ENCODE data around the gene TMEM212. TPM values are rescaled to one million over a fixed set of nuclear protein-coding genes. Genes with fewer than 3 reads are reported as not detected.

The TMEM212 gene
- polyA plus RNA-seq, 1 experiment, result not detected

- Histone ChIP-seq H3K27ac (ENCODE audit: low read depth, low read length) (peak overlapping the region; percentile 72), H3K9me3 (ENCODE audit: control insufficient read depth, insufficient read depth, low read length) (no peaks in the 10 kb centered on the region), H3K4me3 (ENCODE audit: low read depth, low read length) (no peak overlapping the region), H3K27me3 (ENCODE audit: control insufficient read depth, insufficient read depth, low read length) (no peaks in the 10 kb centered on the region)
- TF ChIP-seq, protein P1, sequence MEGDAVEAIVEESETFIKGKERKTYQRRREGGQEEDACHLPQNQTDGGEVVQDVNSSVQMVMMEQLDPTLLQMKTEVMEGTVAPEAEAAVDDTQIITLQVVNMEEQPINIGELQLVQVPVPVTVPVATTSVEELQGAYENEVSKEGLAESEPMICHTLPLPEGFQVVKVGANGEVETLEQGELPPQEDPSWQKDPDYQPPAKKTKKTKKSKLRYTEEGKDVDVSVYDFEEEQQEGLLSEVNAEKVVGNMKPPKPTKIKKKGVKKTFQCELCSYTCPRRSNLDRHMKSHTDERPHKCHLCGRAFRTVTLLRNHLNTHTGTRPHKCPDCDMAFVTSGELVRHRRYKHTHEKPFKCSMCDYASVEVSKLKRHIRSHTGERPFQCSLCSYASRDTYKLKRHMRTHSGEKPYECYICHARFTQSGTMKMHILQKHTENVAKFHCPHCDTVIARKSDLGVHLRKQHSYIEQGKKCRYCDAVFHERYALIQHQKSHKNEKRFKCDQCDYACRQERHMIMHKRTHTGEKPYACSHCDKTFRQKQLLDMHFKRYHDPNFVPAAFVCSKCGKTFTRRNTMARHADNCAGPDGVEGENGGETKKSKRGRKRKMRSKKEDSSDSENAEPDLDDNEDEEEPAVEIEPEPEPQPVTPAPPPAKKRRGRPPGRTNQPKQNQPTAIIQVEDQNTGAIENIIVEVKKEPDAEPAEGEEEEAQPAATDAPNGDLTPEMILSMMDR (IDR thresholded peaks at IDR 0.05; ENCODE audit: low read depth, low read length), result no peak
- no peak for DNase-seq (ENCODE audit: low read depth, low spot score)
- POLR2A ChIA-PET, result interaction anchor here (0.6 to 1.4 kb wide), 2 partner anchors 15 to 26 kb away, joined by 4 to 7 read pairs; partner anchors contain the start of gene PLD1
- CTCF ChIA-PET, result interaction anchor here (1.0 kb wide), 1 partner anchor 52 kb away, joined by 3 read pairs; no protein-coding TSS in a partner anchor
Observed at GRCh38 chr3:171824824-171825221, 18.3 kb upstream of the TMEM212 start.

GRCh38 chr3:171825222-171825828 is 17.8 kb upstream of the TMEM212 start:
- CTCF ChIA-PET, result no interaction called here
- TF ChIP-seq, protein P1 (IDR thresholded peaks at IDR 0.05; ENCODE audit: low read depth, low read length), result no peak
- H3K27me3 ChIP-seq (ENCODE audit: control insufficient read depth, insufficient read depth, low read length), result no peaks in the 10 kb centered on the region
- H3K4me3 ChIP-seq (ENCODE audit: low read depth, low read length), result no peak overlapping the region
- POLR2A ChIA-PET, result interaction anchor here (1.4 kb wide), 1 partner anchor 15 kb away, joined by 7 read pairs; the partner anchor contains the start of gene PLD1
- no peaks in the 10 kb centered on the region for H3K9me3 ChIP-seq (ENCODE audit: control insufficient read depth, insufficient read depth, low read length)
- H3K27ac ChIP-seq (ENCODE audit: low read depth, low read length), result peak overlapping the region; percentile 72
- DNase-seq (ENCODE audit: low read depth, low spot score), result no peak

- POLR2A ChIA-PET, result interaction anchor here (0.7 kb wide), 1 partner anchor 178 kb away, joined by 7 read pairs; no protein-coding TSS in a partner anchor
- CTCF ChIA-PET, result interaction anchor here (0.7 to 1.0 kb wide), 3 partner anchors 181 to 506 kb away, joined by 3 to 5 read pairs (median 3); no protein-coding TSS in a partner anchor
- TF ChIP-seq, protein P1 (IDR thresholded peaks at IDR 0.05; ENCODE audit: low read depth, low read length), result no peak
- Histone ChIP-seq H3K4me3 (ENCODE audit: low read depth, low read length) (no peak overlapping the region), H3K27me3 (ENCODE audit: control insufficient read depth, insufficient read depth, low read length) (no peaks in the 10 kb centered on the region), H3K9me3 (ENCODE audit: control insufficient read depth, insufficient read depth, low read length) (no peaks in the 10 kb centered on the region), H3K27ac (ENCODE audit: low read depth, low read length) (no peak overlapping the region)
- DNase-seq (ENCODE audit: low read depth, low spot score), result no peak
Observed at GRCh38 chr3:171827385-171827784, 15.8 kb upstream of the TMEM212 start.

DNA sequence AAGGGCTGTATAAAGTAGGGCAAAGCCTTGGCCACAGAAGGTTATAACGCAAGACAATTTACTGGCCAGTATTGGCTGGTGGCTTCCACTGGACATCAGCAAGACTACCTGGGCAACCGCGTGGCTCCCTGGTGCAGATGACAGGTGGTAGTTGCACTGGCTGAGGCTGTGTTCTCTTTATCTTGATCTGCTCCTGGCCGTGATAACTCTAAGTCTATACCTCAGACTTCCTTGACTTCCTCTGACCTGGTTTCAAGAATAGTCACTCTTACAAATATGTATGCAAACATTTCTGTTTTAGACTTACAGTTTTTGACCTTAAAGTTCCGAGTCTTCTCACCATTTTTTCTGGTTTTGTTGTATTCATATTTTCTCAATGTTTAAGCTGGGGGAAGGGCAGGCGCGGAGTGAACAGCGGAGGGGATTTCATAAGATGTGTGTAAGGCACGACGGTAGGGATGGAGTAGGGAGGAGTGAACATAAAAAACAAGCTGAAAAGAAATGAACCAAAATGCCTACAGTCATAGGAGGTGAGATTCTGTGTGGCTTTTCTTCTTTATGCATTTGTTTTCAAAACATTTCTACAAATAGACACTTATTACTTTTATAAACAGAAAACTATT is 15.2 kb upstream of the TMEM212 start:
- H3K4me3 ChIP-seq (ENCODE audit: low read depth, low read length), result no peak overlapping the region
- POLR2A ChIA-PET, result no interaction called here
- DNase-seq (ENCODE audit: low read depth, low spot score), result no peak
- H3K27ac ChIP-seq (ENCODE audit: low read depth, low read length), result no peak overlapping the region
- CTCF ChIA-PET, result interaction anchor here (1.0 to 4.1 kb wide), 3 partner anchors 11 to 183 kb away, joined by 4 to 26 read pairs (median 18); no protein-coding TSS in a partner anchor
- TF ChIP-seq, protein P1 (IDR thresholded peaks at IDR 0.05; ENCODE audit: low read depth, low read length), result no peak
- no peaks in the 10 kb centered on the region for H3K9me3 ChIP-seq (ENCODE audit: control insufficient read depth, insufficient read depth, low read length)
- H3K27me3 ChIP-seq (ENCODE audit: control insufficient read depth, insufficient read depth, low read length), result no peaks in the 10 kb centered on the region
